ENCODE data around the gene PPA2.

DNA sequence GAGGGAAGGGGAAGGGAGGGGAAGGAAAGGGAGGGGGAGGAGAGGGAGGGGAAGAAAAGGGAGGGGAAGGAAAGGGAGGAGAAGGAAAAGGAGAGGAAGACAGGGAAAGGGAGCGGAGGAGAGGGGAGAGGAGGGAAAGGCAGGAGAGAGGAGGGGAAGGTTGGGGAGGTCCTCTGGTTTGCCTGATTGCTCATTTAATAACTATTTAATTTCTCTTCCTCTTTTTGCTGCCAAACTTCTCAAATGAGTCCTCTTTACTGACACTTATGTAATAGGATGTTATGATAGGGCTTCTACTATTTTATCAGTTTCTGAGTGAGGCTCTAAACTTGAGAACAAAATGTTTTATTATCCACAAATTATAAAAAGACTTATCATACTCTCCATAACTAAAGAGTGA is 35.4 kb upstream of the PPA2 start:
- no peak for TF ChIP-seq EZH2 (IDR thresholded peaks at IDR 0.05; ENCODE audit: low read length, missing control alignments)
- TF ChIP-seq, protein P1, sequence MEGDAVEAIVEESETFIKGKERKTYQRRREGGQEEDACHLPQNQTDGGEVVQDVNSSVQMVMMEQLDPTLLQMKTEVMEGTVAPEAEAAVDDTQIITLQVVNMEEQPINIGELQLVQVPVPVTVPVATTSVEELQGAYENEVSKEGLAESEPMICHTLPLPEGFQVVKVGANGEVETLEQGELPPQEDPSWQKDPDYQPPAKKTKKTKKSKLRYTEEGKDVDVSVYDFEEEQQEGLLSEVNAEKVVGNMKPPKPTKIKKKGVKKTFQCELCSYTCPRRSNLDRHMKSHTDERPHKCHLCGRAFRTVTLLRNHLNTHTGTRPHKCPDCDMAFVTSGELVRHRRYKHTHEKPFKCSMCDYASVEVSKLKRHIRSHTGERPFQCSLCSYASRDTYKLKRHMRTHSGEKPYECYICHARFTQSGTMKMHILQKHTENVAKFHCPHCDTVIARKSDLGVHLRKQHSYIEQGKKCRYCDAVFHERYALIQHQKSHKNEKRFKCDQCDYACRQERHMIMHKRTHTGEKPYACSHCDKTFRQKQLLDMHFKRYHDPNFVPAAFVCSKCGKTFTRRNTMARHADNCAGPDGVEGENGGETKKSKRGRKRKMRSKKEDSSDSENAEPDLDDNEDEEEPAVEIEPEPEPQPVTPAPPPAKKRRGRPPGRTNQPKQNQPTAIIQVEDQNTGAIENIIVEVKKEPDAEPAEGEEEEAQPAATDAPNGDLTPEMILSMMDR (conservative IDR thresholded peaks at IDR 0.05 in 1 of 2, IDR thresholded peaks at IDR 0.05 in 1 of 2; ENCODE audit: low read depth in 1 of 2, low read length in 2 of 2), result no peak

Data from fibroblast of lung (primary cell).